ENCODE data around the gene L2HGDH.
A peak's percentile ranks its signal among the peaks of the same experiment; 100 is the strongest.

The L2HGDH gene

GRCh38 chr14:50272498-50272897 lies 39.5 kb downstream of the L2HGDH start:
- H3K18ac ChIP-seq (ENCODE audit: low read length) = no peak overlapping the region
- no peak overlapping the region for H3K14ac ChIP-seq (ENCODE audit: low read length)
- no peak overlapping the region for H2BK12ac ChIP-seq (ENCODE audit: low read length)
- no peak overlapping the region for H3K9ac ChIP-seq (ENCODE audit: low read length)
- no peaks in the 10 kb centered on the region for H3K36me3 ChIP-seq (ENCODE audit: control insufficient read depth in 1 of 2, insufficient read depth in 2 of 2, low read length in 2 of 2)
- H3K79me2 ChIP-seq (ENCODE audit: control insufficient read depth, insufficient read depth, low read length, poor library complexity) = no peaks in the 10 kb centered on the region
- H3K27ac ChIP-seq (ENCODE audit: low read depth, low read length) = no peak overlapping the region
- H2AK5ac ChIP-seq (ENCODE audit: low read length) = no peak overlapping the region
- no peaks in the 10 kb centered on the region for H3K4me1 ChIP-seq (ENCODE audit: control insufficient read depth in 1 of 2, insufficient read depth in 2 of 2, low read length in 2 of 2)
- H3K27me3 ChIP-seq (ENCODE audit: insufficient read depth, low read length) = no peaks in the 10 kb centered on the region
- no peak overlapping the region for H4K91ac ChIP-seq (ENCODE audit: low read depth, low read length)
- no peaks in the 10 kb centered on the region for H3K79me1 ChIP-seq (ENCODE audit: low read length)
- no peak overlapping the region for H4K8ac ChIP-seq (ENCODE audit: low read depth, low read length)
- H2BK120ac ChIP-seq (ENCODE audit: insufficient read depth, low read length, poor library complexity) = no peak overlapping the region
- H2BK5ac ChIP-seq (ENCODE audit: low read depth, low read length, poor library complexity) = no peak overlapping the region
- H3K4me2 ChIP-seq (ENCODE audit: low read length) = no peak overlapping the region
- no peak overlapping the region for H3K23ac ChIP-seq (ENCODE audit: low read length)
- H3K9me3 ChIP-seq (ENCODE audit: insufficient read depth, low read depth, low read length) = no peaks in the 10 kb centered on the region
- DNase-seq = peak; percentile 63 to 80
- H3K4ac ChIP-seq (ENCODE audit: low read depth, low read length) = no peak overlapping the region
- H3K4me3 ChIP-seq (ENCODE audit: low read depth, low read length) = no peak overlapping the region
- WGBS (ENCODE audit: extremely low coverage, insufficient coverage, insufficient read length) = no CpG with 5 or more reads among the region's 1 CpG
- no peak overlapping the region for H2AFZ ChIP-seq (ENCODE audit: insufficient read depth, low read length, poor library complexity)
- no peak overlapping the region for H4K12ac ChIP-seq (ENCODE audit: low read depth, low read length)

- H2BK120ac ChIP-seq (ENCODE audit: insufficient read depth, low read length, poor library complexity) = no peak overlapping the region
- H3K4me3 ChIP-seq (ENCODE audit: low read depth, low read length) = no peak overlapping the region
- DNase-seq = peak; percentile 64 to 87
- no peaks in the 10 kb centered on the region for H3K36me3 ChIP-seq (ENCODE audit: control insufficient read depth in 1 of 2, insufficient read depth in 2 of 2, low read length in 2 of 2)
- no peak overlapping the region for H3K9ac ChIP-seq (ENCODE audit: low read length)
- no peak overlapping the region for H2BK5ac ChIP-seq (ENCODE audit: low read depth, low read length, poor library complexity)
- H3K27ac ChIP-seq (ENCODE audit: low read depth, low read length) = no peak overlapping the region
- H3K4me1 ChIP-seq (ENCODE audit: control insufficient read depth in 1 of 2, insufficient read depth in 2 of 2, low read length in 2 of 2) = no peaks in the 10 kb centered on the region
- H3K4ac ChIP-seq (ENCODE audit: low read depth, low read length) = no peak overlapping the region
- no peak overlapping the region for H4K8ac ChIP-seq (ENCODE audit: low read depth, low read length)
- H2AK5ac ChIP-seq (ENCODE audit: low read length) = no peak overlapping the region
- H2BK12ac ChIP-seq (ENCODE audit: low read length) = no peak overlapping the region
- no peaks in the 10 kb centered on the region for H3K79me1 ChIP-seq (ENCODE audit: low read length)
- no peak overlapping the region for H3K23ac ChIP-seq (ENCODE audit: low read length)
- no peaks in the 10 kb centered on the region for H3K79me2 ChIP-seq (ENCODE audit: control insufficient read depth, insufficient read depth, low read length, poor library complexity)
- H4K91ac ChIP-seq (ENCODE audit: low read depth, low read length) = no peak overlapping the region
- no CpG with 5 or more reads among the region's 6 CpGs for WGBS (ENCODE audit: extremely low coverage, insufficient coverage, insufficient read length)
- H3K18ac ChIP-seq (ENCODE audit: low read length) = no peak overlapping the region
- H3K9me3 ChIP-seq (ENCODE audit: insufficient read depth, low read depth, low read length) = no peaks in the 10 kb centered on the region
- no peak overlapping the region for H2AFZ ChIP-seq (ENCODE audit: insufficient read depth, low read length, poor library complexity)
- no peak overlapping the region for H4K12ac ChIP-seq (ENCODE audit: low read depth, low read length)
- no peaks in the 10 kb centered on the region for H3K27me3 ChIP-seq (ENCODE audit: insufficient read depth, low read length)
- H3K4me2 ChIP-seq (ENCODE audit: low read length) = no peak overlapping the region
- H3K14ac ChIP-seq (ENCODE audit: low read length) = no peak overlapping the region
These were observed 41.1 kb downstream of the L2HGDH start for GRCh38 chr14:50270932-50271331.

GRCh38 chr14:50265029-50265428 lies 47.0 kb downstream of the L2HGDH start:
- Histone ChIP-seq H3K27me3 (ENCODE audit: insufficient read depth, low read length) (no peaks in the 10 kb centered on the region), H3K36me3 (ENCODE audit: control insufficient read depth in 1 of 2, insufficient read depth in 2 of 2, low read length in 2 of 2) (peaks cover 0 to 3% of the 10 kb centered on the region in 2 experiments), H3K4me2 (ENCODE audit: low read length) (no peak overlapping the region), H2BK120ac (ENCODE audit: insufficient read depth, low read length, poor library complexity) (no peak overlapping the region), H3K4me3 (ENCODE audit: low read depth, low read length) (no peak overlapping the region), H3K18ac (ENCODE audit: low read length) (no peak overlapping the region), H3K23ac (ENCODE audit: low read length) (no peak overlapping the region), H3K27ac (ENCODE audit: low read depth, low read length) (no peak overlapping the region), H3K14ac (ENCODE audit: low read length) (no peak overlapping the region), H4K12ac (ENCODE audit: low read depth, low read length) (no peak overlapping the region), H3K79me2 (ENCODE audit: control insufficient read depth, insufficient read depth, low read length, poor library complexity) (no peaks in the 10 kb centered on the region), H2BK12ac (ENCODE audit: low read length) (no peak overlapping the region), H3K4me1 (ENCODE audit: control insufficient read depth in 1 of 2, insufficient read depth in 2 of 2, low read length in 2 of 2) (no peaks in the 10 kb centered on the region), H3K9ac (ENCODE audit: low read length) (no peak overlapping the region), H2BK5ac (ENCODE audit: low read depth, low read length, poor library complexity) (no peak overlapping the region), H2AK5ac (ENCODE audit: low read length) (no peak overlapping the region), H2AFZ (ENCODE audit: insufficient read depth, low read length, poor library complexity) (no peak overlapping the region), H4K8ac (ENCODE audit: low read depth, low read length) (no peak overlapping the region), H3K4ac (ENCODE audit: low read depth, low read length) (no peak overlapping the region), H3K79me1 (ENCODE audit: low read length) (no peaks in the 10 kb centered on the region), H3K9me3 (ENCODE audit: insufficient read depth, low read depth, low read length) (no peaks in the 10 kb centered on the region), H4K91ac (ENCODE audit: low read depth, low read length) (no peak overlapping the region)
- no peak for DNase-seq

GRCh38 chr14:50263321-50263720 lies 48.7 kb downstream of the L2HGDH start:
- H2BK12ac ChIP-seq (ENCODE audit: low read length) = no peak overlapping the region
- no peaks in the 10 kb centered on the region for H3K79me1 ChIP-seq (ENCODE audit: low read length)
- no CpG with 5 or more reads among the region's 4 CpGs for WGBS (ENCODE audit: extremely low coverage, insufficient coverage, insufficient read length)
- H4K12ac ChIP-seq (ENCODE audit: low read depth, low read length) = no peak overlapping the region
- H3K27me3 ChIP-seq (ENCODE audit: insufficient read depth, low read length) = no peaks in the 10 kb centered on the region
- no peak overlapping the region for H4K8ac ChIP-seq (ENCODE audit: low read depth, low read length)
- no peak overlapping the region for H3K9ac ChIP-seq (ENCODE audit: low read length)
- H2AK5ac ChIP-seq (ENCODE audit: low read length) = no peak overlapping the region
- H3K4ac ChIP-seq (ENCODE audit: low read depth, low read length) = no peak overlapping the region
- no peaks in the 10 kb centered on the region for H3K4me1 ChIP-seq (ENCODE audit: control insufficient read depth in 1 of 2, insufficient read depth in 2 of 2, low read length in 2 of 2)
- H3K36me3 ChIP-seq (ENCODE audit: control insufficient read depth in 1 of 2, insufficient read depth in 2 of 2, low read length in 2 of 2) = peaks cover 0 to 3% of the 10 kb centered on the region in 2 experiments
- H2BK120ac ChIP-seq (ENCODE audit: insufficient read depth, low read length, poor library complexity) = no peak overlapping the region
- H3K4me3 ChIP-seq (ENCODE audit: low read depth, low read length) = no peak overlapping the region
- H3K27ac ChIP-seq (ENCODE audit: low read depth, low read length) = no peak overlapping the region
- H3K4me2 ChIP-seq (ENCODE audit: low read length) = no peak overlapping the region
- no peaks in the 10 kb centered on the region for H3K9me3 ChIP-seq (ENCODE audit: insufficient read depth, low read depth, low read length)
- H4K91ac ChIP-seq (ENCODE audit: low read depth, low read length) = no peak overlapping the region
- H3K79me2 ChIP-seq (ENCODE audit: control insufficient read depth, insufficient read depth, low read length, poor library complexity) = no peaks in the 10 kb centered on the region
- no peak overlapping the region for H2AFZ ChIP-seq (ENCODE audit: insufficient read depth, low read length, poor library complexity)
- no peak overlapping the region for H3K18ac ChIP-seq (ENCODE audit: low read length)
- DNase-seq = no peak
- no peak overlapping the region for H3K14ac ChIP-seq (ENCODE audit: low read length)
- H2BK5ac ChIP-seq (ENCODE audit: low read depth, low read length, poor library complexity) = no peak overlapping the region
- H3K23ac ChIP-seq (ENCODE audit: low read length) = no peak overlapping the region
